T-helper 2 cell (primary cell): ENCODE data around the gene WBP2NL.
"Not testable (repeated sequence)": the region's sequence is repeated elsewhere in the genome, so short reads cannot be mapped to it uniquely, and the experiment has no call there.

Source experiments
- DNase-seq, 5 experiments: peaks; one replicate each; pipeline versions ENCODE4 v3.0.0 to v3.0.0-alpha.2; 2012 to 2022
- total RNA-seq, 2 donors: gene quantifications; one replicate each; lab custom pipeline; 2026; lab: John Stamatoyannopoulos, UW

WBP2NL gene, protein sequence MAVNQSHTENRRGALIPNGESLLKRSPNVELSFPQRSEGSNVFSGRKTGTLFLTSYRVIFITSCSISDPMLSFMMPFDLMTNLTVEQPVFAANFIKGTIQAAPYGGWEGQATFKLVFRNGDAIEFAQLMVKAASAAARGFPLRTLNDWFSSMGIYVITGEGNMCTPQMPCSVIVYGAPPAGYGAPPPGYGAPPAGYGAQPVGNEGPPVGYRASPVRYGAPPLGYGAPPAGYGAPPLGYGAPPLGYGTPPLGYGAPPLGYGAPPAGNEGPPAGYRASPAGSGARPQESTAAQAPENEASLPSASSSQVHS
- total RNA-seq: 0.62 to 3.0 reads per million in 2 donors

GRCh38 chr22:41998361-41999261, at the start of gene WBP2NL:
Gene WBP2NL, plus strand, starts transcription at chr22:41998788. Its CDS starts 31 bp downstream, at chr22:41998819.
- peak; percentile 77 to 93 (median 87) for DNase-seq

DNA sequence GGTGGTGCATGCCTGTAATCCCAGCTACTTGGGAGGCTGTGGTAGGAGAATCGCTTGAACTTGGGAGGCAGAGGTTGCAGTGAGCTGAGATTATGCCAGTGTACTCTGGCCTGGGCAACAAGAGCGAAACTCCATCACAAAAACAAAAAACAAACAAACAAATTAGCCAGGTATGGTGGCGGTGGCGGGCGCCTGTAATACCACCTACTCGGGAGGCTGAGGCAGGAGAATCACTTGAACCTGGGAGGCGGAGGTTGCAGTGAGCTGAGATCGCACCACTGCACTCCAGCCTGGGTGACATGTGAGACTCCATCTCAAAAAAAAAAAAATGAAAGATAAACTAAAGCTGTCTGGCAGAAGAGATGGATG, 49.7 kb upstream of the WBP2NL start:
- DNase-seq: not testable (repeated sequence)

DNA sequence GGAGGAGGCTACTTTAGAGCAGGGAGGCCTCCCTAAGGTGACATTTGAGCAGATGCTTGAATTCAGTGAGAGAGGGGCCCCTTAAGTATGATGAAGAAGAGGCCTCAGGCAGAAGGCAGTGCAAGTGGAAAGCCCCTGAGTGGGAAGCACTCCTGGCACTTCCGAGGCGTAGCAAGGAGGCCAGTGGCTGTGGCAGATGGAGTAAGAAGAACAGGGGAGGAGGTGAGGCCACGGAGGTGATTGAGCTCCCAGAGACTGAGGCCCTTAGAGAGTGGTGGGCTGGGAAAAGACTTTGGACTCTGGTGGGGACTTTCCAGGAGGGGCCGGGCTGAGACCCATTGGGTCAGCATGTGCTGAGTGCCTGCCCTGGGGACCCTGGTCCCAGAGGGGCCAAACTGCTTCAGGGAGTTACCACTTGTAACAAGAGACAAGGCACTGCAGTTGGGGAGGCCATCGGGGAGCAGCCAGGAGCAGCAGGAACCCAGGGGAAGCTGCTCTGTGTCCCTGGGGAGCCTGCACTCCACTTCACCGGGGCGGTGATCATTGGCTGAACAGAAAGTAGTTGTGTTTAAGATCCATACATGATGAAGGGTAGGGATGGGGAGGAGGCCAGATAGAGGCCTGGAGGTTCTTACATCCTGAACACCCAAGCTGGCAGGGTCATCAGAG, 49.2 kb upstream of the WBP2NL start:
- no peak for DNase-seq

DNA sequence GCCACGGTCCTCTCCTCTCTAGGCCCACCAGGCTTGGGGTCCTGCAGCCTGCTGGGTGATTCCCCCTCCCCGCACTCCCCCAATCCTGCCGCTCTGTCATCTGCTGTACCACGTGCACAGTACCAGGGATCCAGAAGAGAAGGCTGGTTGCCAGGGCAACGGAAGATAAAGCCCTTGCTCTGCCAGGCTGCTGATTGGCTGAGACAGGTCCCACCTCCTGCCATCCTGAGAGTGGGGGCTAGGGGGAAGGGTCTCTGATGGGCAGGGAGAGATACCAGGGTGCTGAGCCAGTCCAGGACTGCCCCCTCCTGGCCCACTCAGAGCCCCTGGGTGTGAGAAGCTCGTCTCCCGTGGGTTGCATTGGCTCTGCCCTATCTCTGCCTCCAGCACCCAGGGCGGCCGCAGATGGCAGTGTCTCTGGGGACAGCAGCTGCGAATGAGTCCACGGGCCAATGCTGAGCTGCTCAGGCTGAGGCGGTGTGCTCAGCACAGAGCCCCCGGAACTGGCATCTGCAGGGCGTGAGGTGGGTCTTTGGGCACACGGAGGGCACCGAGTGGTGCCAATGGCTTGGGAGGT, 46.6 kb upstream of the WBP2NL start, which contains the start of gene SMIM45:
Gene SMIM45, plus strand, starts transcription at position 253 of the 577 bp plus-strand sequence.
- no peak for DNase-seq

DNA sequence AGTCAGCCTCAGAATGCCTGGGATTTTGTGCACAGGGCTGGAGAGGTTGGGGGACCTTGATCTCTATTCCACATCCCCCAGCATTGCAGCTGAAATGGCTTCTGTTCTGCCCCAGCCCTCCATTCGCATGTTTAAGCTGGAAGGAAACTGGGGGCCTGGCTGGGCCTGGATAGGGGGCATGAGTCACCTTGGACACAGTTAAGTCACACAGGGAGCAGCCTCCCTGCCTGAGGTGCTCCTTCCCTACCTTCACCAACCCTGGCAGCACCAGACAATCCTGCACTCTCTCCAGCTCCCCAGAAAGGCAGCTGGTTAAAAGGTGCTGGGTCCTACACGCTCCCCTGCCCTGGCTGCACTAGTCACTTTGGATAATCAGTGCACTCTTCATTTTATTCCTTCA, 45.9 kb upstream of the WBP2NL start:
- DNase-seq: no peak

- DNase-seq: no peak
These were observed 40.5 kb upstream of the WBP2NL start for GRCh38 chr22:41957941-41958556.

DNA sequence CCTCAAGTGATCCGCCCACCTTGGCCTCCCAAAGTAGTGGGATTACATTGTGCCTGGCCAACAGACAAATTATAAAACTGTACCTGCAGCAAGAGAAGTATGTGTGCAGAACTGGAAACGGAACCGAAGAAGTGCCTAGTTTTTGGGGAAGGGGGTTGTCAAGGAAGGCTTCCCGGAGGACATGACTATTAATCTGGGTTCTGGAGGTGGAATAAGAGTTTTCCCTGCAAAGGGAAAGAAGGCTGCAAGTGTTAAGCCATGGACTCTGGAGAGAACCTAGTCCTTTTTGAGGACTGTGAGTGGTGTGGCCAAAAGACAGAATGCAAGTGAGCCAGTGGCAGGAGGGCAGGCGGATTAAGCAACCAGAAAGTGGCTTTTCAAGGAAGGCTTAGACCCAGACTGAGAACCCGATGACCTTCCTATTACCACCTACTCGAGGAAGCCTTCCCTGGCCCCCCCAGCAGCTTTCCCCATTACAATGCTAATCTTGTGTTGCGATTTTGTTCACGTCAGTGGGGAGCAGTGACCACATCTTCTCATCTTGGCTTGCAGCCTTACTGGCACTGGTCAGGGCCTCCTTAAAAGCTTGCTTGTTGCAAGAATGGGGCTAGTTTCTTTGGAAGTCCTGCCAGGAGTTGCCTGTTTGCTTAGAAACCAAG, 35.0 kb upstream of the WBP2NL start:
- DNase-seq: no peak

DNA sequence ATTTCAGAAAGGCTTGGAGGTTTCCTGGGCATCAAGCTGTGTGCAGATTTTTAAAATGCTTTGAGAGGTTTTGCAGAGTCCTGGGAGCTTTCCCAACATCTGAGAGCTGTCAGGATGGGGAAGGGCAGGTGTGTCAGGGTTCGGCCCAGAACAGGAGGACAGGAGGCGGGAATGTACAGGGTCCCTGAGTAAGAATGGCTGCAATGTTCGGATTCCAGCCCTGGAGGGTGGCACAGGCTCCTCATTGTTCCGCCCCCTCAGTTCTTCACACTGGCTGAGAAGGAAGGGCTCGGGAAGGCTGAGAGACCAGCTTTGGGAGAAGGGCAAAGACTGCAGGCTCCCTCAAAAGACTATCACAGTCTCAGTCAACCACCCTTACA, 34.5 kb upstream of the WBP2NL start:
- DNase-seq: no peak

DNA sequence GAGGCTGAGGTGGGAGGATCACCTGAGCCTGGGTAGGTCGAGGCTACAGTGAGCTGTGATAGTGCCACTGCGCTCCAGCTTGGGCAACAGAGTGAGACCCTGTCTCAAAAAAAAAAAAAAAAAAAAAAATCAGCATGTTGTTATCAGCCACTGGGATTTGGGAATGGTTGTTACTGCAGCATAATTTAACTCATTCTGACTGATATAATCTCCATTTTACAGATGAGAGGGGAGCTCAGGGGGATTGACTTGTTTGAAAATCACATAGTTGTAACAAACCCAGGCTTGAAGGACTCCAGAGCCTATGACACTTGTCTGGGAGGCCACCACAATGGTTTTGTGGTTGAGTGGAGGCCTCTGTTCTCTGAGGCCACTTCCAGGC, 32.4 kb upstream of the WBP2NL start:
- DNase-seq: no peak

- peak in 2 of 5 experiments; percentile 11 to 79 for DNase-seq
These were observed 31.9 kb upstream of the WBP2NL start for GRCh38 chr22:41966607-41967240.

DNA sequence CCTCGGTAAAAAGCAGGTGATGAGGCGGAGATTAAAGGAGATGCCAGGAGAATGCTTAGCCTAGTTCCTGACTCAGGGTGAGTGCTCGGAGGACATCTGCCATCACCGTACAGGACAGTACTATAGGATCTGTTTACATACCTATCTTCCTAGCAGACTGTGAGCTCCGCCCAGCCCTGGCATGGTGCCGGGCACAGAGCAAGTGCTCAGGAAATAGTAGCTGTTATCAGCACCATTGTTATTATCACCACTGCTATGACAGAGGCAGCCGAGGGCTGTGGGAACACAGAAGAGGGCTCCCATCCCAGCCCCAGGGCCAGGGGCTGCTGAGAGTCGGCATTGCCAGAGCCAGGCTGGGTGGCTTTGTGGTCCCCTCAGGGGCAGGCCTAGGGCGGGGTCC, 30.0 kb upstream of the WBP2NL start:
- no peak for DNase-seq

GRCh38 chr22:41969110-41969646, 29.4 kb upstream of the WBP2NL start, which contains the start of gene SEPTIN3:
Gene SEPTIN3, plus strand, starts transcription at chr22:41969443. Its CDS starts 2,050 bp downstream, at chr22:41971493.
- no peak for DNase-seq

DNA sequence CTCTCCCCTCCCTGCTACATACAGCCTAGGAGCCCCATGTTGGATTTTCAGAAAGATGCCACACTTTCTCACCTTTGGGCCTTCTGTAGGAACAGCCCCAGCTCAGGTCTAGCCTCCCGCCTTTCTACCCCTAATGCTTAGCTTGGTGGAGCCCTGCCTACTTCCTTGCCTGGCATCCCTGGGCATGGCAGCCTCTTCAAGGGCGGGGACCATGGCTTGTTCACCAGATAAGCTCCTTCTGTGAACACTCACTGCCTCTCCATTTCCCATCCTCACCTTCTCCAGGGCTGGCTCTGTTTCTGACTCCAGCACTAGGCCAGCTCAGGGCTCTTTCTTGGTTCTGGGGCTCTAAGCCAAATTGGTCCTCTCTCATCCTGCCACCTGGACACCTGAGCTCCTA, 28.0 kb upstream of the WBP2NL start:
- DNase-seq: no peak

DNA sequence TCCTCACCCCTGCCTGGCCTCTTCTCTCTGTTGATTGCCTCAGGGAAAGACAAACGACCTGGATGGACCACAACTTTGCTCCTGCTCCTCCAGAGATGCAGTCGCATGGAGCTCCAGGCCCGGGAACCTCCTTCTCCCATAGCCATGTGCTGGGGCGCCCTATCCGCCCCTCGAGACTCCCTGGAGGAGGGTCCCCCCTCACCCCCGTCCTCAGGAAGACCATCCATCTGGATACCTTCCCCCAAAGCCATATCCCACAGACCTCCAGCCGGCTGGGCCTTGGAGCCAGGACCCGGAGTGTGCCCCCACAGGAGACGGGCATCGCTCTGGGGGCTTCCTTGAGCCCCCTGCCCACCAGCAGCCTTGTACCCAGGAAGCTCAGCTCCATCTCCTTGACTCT, 27.2 kb upstream of the WBP2NL start:
- DNase-seq: no peak

- DNase-seq: peak in 1 of 5 experiments; percentile 30
These were observed 23.8 kb upstream of the WBP2NL start for GRCh38 chr22:41974691-41975290.

DNA sequence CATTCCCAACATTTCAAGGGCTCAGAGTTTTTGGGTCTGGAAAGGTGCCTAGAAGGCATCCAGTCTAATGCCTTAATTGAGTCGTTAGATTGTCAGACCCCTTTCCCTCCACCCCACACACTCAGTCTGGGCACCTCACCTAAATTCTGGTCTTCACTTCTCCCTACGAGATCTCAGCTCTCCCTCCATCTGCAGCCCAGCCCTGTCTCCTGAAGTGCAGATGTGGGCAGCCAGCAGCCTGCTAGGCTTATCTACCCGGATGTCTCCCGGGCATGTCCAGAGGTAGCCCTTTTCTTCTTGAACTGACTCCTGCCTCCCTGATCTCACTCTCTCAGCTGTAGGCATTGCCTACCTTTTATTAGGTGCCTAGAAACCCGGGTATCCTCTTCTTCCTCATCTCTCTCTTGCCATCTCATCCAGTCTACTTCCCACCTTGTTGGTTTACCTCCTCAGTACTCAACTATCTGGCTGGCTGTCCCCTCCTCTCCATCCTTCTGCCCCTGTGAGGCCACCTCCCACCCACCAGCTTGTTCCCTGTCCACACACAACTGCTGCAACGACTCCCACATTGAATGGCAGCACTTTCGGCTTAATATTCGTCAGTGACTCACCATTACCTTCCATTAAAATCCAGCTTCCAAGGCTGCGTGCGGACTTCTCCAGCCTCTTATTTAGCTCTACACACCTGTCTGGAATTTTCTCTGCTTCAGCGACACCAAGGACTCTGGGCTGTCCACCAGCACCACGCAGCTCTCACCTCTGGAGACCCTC, 23.1 kb upstream of the WBP2NL start:
- no peak for DNase-seq

DNA sequence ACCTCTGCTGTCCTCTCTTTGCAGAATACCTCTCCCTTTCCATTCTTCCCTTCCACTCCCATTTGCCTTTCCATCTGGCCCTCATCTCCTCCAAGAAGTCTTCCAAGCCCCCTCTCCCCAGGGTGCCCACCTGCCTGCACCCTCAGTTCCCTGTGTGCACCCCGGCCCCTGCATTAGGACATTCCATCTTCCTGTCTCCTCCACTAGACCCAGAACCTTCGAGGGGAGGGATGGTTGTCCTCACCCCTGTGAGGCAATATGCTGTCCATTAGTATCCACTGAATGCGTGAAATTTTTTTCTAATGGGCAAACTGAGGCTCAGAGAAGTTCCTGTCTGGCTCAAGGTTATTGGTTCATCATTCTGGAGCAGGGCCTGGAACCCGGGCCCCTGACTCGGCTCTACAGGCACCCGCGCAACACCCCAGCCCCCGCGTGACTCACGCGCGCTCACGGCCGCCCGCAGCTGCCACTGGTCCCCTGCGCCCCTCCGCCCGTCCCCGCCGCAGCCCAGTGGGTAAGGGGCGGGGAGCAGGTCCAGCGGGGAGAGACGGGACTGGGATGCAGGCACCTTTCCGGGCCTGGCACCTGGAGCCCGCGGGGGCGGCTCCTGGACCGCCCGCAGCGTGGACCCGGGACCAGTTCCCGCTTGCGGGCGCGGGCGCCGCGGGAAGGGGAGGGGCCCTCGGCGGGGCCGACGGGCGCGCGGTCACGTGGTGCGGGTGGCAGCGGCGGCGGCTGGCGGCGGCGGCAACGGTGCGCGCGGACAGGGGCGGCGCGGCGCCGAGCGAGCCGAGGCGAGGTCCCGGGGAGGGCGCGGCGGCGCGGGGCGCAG, 22.3 kb upstream of the WBP2NL start:
- peak; percentile 22 to 72 (median 34) for DNase-seq

- peak in 1 of 5 experiments; percentile 56 for DNase-seq
These were observed 21.5 kb upstream of the WBP2NL start for GRCh38 chr22:41976961-41977566.
